Hematopoietic multipotent progenitor cell treated with erythropoietin and hydrocortisone succinate and interleukin-3 and kit ligand, for 15 days (in vitro differentiated cells): ENCODE data around the gene SACM1L.

Experiments used
- DNase-seq: peaks from one replicate; pipeline ENCODE4 v3.0.0-alpha.2; 2015; ENCODE audit warnings: low spot score

The SACM1L gene

GRCh38 chr3:45789235-45789812 lies 100.1 kb downstream of the SACM1L start:
- DNase-seq, result no peak

GRCh38 chr3:45790596-45790995 lies 101.4 kb downstream of the SACM1L start:
- no peak for DNase-seq

DNA sequence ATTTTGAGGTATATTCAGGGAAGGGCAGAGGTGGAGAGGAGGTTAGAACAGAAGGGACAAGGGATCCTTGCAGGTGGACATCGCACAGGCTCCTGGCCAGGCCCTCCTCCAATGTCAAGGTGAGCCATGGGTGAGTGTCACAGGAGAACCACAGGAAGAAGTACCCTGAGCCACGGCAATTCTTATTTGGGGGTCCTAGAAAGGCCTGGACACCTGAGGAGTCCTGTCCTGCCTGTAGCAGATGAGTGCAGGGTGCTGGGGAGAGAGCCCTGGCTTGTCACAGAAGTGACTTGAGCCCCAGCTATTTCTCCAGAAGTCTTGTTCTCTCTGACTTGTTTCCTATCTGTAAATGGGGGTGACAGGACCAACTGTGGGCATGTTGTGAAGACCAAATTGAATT lies 102.8 kb downstream of the SACM1L start:
- DNase-seq, result no peak

DNA sequence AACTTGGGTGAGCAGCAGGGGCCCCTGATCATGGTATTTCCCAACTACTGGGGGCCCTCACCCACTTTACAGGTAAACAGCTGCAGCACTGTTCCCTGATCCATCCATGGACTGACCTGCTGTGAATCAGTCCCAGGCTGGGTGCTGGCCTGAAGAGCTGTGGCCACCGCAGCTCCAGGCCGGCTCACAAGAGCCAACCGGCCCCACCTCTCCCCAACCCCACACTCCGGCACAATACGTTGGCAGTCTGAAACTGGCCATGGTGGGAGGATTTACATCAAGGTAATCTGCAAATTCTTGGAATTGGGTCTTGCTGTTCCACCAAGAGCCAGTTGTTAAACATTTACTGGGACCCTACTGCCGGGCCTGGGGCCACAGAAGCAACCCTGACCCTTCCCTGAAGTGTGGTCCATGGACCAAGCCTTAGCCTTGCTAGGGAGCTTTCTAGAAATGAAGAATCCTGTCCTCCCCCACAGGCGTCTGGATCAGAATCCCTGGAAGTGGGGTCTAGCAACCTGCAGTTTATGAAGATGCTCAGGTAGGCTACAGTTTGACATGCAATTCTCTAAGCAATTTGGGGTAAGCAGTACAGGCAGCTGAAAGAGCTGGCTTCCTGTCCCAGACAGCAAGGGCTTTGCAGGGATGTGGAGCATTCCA lies 103.4 kb downstream of the SACM1L start:
- no peak for DNase-seq

GRCh38 chr3:45793482-45794176 lies 104.4 kb downstream of the SACM1L start:
- no peak for DNase-seq

- no peak for DNase-seq
These were observed 105.0 kb downstream of the SACM1L start for GRCh38 chr3:45794177-45794560.

GRCh38 chr3:45794660-45795059 lies 105.5 kb downstream of the SACM1L start:
- no peak for DNase-seq
